ENCODE results near the gene ZBTB40. TPM values are rescaled to one million over a fixed set of nuclear protein-coding genes. Genes with fewer than 3 reads are reported as not detected.

Gene ZBTB40
- total RNA-seq, 4 donors from 2014 or later: 13.2 to 19.9 (median 17.8) TPM

DNA sequence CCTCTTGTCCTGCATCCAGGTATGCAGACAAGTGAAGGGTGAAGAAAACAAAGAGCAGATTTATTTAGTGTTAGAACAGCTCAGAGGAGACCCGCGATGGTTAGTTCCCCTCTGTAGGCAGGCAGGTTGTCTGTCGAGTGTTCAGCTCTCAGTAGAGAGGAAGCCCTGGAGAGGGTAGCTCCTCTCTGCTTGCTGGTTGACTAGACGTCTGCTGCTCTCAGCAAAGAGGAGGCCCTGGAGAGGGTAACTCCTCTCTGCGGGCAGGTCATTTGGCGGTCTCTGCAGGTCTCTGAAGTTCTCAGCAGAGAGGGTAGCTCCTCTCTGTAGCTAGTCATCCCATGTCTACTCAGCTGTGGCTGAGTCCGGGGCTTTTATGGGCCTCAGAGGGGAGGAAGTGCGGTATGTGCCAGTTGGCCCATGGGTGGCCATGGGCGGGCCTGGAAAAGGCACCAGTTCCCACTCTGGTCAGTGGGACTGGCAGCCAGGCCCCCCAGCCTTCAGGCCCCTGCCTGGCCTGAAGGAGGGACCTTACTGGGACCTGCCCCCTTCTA lies 13.4 kb downstream of the ZBTB40 start:
- ATAC-seq (ENCODE audit: low FRiP score) (no peak), DNase-seq (ENCODE audit: low spot score) (no peak)
- no peak for TF ChIP-seq CTCF (IDR thresholded peaks at IDR 0.05)

DNA sequence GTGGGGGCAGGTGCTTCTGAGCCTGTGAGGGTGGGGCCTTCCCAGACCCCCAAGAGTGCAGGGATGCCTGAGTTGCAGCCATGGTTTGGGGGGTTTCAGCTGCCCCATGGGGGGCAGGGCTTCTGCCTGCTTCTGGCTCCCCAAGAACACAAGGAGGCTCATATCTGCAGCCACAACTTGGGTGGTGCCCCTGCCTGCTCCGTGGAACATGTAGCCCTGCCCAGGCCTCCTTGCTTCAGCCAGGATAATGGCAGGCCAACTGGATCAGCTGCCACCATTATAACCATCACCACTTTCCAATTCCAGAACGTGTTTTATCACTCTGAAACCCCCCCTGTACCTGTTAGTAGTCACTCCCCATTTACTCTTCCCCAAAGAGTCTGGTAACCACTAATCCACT lies 14.0 kb downstream of the ZBTB40 start:
- no peak for TF ChIP-seq CTCF (IDR thresholded peaks at IDR 0.05)
- ATAC-seq (ENCODE audit: low FRiP score) (no peak), DNase-seq (ENCODE audit: low spot score) (no peak)

DNA sequence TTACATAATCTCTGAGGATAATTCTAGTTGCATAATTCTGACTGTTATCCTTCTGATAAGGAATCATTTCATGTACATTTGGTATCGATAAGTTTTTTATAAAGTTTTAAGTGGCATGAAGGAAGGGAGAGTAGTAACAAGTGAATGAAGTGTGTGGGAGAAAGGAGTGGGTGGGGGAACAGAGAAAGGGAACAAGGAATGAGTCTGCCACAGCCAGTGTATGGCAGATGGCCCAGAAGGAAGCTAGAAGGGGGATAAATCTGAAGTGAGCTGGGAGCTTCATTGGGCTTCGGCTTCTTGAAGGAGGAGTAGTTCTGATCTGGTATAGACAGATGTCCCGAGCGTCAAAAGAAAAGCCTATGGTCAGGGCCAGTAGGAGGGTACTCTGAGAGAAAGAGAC lies 18.6 kb downstream of the ZBTB40 start:
- DNase-seq (ENCODE audit: low spot score): no peak
- TF ChIP-seq CTCF (IDR thresholded peaks at IDR 0.05): no peak
- no peak for ATAC-seq (ENCODE audit: low FRiP score)

DNA sequence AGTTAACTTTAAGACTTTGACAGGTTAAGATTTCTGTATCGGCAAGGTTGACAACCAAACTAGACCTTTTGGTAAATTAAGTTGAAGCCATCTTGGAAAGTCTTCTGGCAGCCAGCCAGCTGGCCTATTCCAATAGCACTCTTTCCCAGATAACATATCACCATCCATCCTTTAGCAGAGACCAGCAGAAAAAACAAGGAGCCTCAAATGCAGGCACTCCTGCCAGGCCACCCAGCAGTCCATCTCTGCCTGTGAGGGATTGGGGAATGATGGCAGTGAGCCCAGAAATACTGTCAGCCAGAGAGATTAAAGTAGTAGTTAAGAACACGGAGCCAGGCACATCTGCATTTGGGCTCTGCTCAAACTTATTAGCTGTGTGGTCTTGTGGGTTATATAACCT lies 19.4 kb downstream of the ZBTB40 start:
- no peak for ATAC-seq (ENCODE audit: low FRiP score)
- no peak for TF ChIP-seq CTCF (IDR thresholded peaks at IDR 0.05)
- no peak for DNase-seq (ENCODE audit: low spot score)

DNA sequence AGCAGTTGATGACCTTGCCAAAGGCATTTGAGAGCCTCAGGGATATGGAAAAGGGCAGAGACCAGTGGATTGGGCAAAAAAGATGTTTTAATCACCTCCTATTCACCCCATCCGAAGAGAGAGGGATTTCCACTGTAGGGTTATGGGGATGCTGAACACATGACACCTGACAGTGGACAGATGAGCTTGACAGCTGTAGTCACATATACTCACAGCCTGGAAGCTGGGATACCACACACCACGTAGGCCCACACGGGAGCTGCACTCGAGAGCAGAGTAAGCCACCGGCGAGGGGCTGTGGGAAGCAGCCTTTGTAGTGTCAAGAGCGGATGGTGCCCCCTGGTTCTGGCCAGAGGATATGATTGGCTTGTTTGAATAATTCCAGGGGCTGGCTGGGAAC lies 20.0 kb downstream of the ZBTB40 start:
- TF ChIP-seq CTCF (IDR thresholded peaks at IDR 0.05): no peak
- no peak for DNase-seq (ENCODE audit: low spot score)
- no peak for ATAC-seq (ENCODE audit: low FRiP score)

- DNase-seq (ENCODE audit: low spot score) (no peak), ATAC-seq (ENCODE audit: low FRiP score) (no peak)
- no peak for TF ChIP-seq CTCF (IDR thresholded peaks at IDR 0.05)
These were observed 20.9 kb downstream of the ZBTB40 start for GRCh38 chr1:22472596-22472995.

DNA sequence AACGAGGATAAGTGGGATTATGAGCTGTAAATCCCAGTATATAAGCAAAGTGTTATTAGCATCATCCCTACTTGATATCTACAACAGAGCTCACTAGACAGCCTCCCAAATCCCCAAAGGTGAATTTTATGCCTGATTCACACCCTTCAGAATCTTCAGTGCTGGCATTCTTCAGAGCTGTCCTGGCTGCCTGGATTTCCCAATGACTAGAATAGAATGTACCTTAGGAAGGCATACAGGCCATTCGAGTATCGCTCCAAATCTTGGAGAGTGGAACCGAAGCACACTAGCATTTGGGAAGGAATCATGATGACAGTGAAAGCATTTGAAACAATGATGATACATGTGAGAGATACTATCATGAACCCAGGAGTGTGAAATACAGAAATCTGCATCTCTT lies 22.3 kb downstream of the ZBTB40 start:
- ATAC-seq (ENCODE audit: low FRiP score) (no peak), DNase-seq (ENCODE audit: low spot score) (no peak)
- TF ChIP-seq CTCF (IDR thresholded peaks at IDR 0.05): no peak

All from omental fat pad (tissue), 4 donors.